H1 (cell line): Measurements from ENCODE around the gene ARHGAP24. TPM values are rescaled to one million over a fixed set of nuclear protein-coding genes. Genes with fewer than 3 reads are reported as not detected.

Source experiments
- CTCF ChIA-PET: fragments of 300-600 bp; sonication (Branson Sonifier 250); formaldehyde crosslinking; loops from one replicate; lab custom pipeline; 2021; ENCODE audit not compliant: partially characterized antibody; lab: Charles Lee
- POLR2A ChIA-PET: fragments of 300-600 bp; sonication (Branson Sonifier 250); formaldehyde crosslinking; loops from one replicate; lab custom pipeline; 2021; ENCODE audit warnings: inconsistent platforms; ENCODE audit not compliant: partially characterized antibody; lab: Charles Lee
- DNase-seq, 2 experiments: peaks; one replicate each; pipeline versions ENCODE4 v3.0.0 to v3.0.0-alpha.2; 2010 to 2022; ENCODE audit warnings: low spot score in 2 of 2, low read depth in 1 of 2, mixed read lengths in 1 of 2
- FAIRE-seq: peaks from 2 replicates; lab custom pipeline; 2011; peaks lifted over from hg19 to GRCh38; lab: Jason Lieb, UNC
- H2AFZ ChIP-seq: 2 replicates; pipeline ENCODE4 v1.8.1; 2012; ENCODE audit warnings: low read length, inconsistent platforms
- H2AK5ac ChIP-seq: 2 replicates; pipeline ENCODE4 v1.6.1; 2013; ENCODE audit warnings: low read depth, low read length
- H2BK120ac ChIP-seq: replicated peaks from 2 replicates; pipeline ENCODE3; 2013; ENCODE audit warnings: low read depth, low read length, inconsistent platforms
- H2BK12ac ChIP-seq: 2 replicates; pipeline ENCODE4 v1.6.1; 2013; ENCODE audit warnings: low read depth, low read length
- H2BK15ac ChIP-seq: 2 replicates; pipeline ENCODE4 v1.6.1; 2013; ENCODE audit warnings: low read length
- H2BK20ac ChIP-seq: 2 replicates; pipeline ENCODE4 v1.6.1; 2013; ENCODE audit warnings: low read length
- H2BK5ac ChIP-seq: 2 replicates; pipeline ENCODE4 v1.6.1; 2013; ENCODE audit warnings: low read depth, low read length
- H3K14ac ChIP-seq: 2 replicates; pipeline ENCODE4 v1.6.1; 2013; ENCODE audit warnings: inconsistent platforms; ENCODE audit not compliant: insufficient read length
- H3K18ac ChIP-seq: 2 replicates; pipeline ENCODE4 v1.6.1; 2013; ENCODE audit warnings: low read length; ENCODE audit errors: extremely low read depth
- H3K23ac ChIP-seq: 2 replicates; pipeline ENCODE4 v1.6.1; 2013; ENCODE audit warnings: inconsistent platforms; ENCODE audit not compliant: insufficient read length
- H3K23me2 ChIP-seq: 2 replicates; pipeline ENCODE4 v1.6.1; 2013; ENCODE audit warnings: low read depth, low read length
- H3K27ac ChIP-seq: 2 replicates; pipeline ENCODE4 v1.6.1; 2011; ENCODE audit warnings: low read depth, low read length, inconsistent platforms
- H3K27me3 ChIP-seq, 4 experiments: replicated peaks in 1 of 4; 1 replicate in 1 of 4; 2 replicates in 3 of 4; pipeline versions ENCODE4 v1.6.1 to v1.8.1; 2011 to 2013; ENCODE audit warnings: low read length in 3 of 4, mild to moderate bottlenecking in 3 of 4, inconsistent platforms in 2 of 4, mixed read lengths in 2 of 4, moderate library complexity in 1 of 4; ENCODE audit not compliant: control insufficient read depth in 3 of 4, insufficient read depth in 3 of 4; ENCODE audit errors: extremely low read depth in 1 of 4
- H3K36me3 ChIP-seq, 4 experiments: 2 replicates each; pipeline versions ENCODE4 v1.6.1 to v1.8.1; 2011 to 2013; ENCODE audit warnings: mild to moderate bottlenecking in 4 of 4, low read length in 3 of 4, moderate library complexity in 2 of 4, control low read depth in 1 of 4, inconsistent platforms in 1 of 4; ENCODE audit not compliant: insufficient read depth in 4 of 4, control insufficient read depth in 2 of 4
- H3K4ac ChIP-seq: replicated peaks from 2 replicates; pipeline ENCODE3; 2013; ENCODE audit warnings: low read length, low read depth, mixed read lengths, inconsistent platforms; ENCODE audit not compliant: insufficient read length
- H3K4me1 ChIP-seq, 4 experiments: replicated peaks in 1 of 4; 1 replicate in 1 of 4; 2 replicates in 3 of 4; pipeline versions ENCODE4 v1.6.1 to v1.8.1; 2011 to 2013; ENCODE audit warnings: low read length in 3 of 4, inconsistent platforms in 2 of 4, mixed read lengths in 1 of 4; ENCODE audit not compliant: insufficient read depth in 4 of 4, control insufficient read depth in 3 of 4
- H3K4me2 ChIP-seq, 2 experiments: 2 replicates each; pipeline versions ENCODE4 v1.6.1 to v1.8.1; 2011 to 2013; ENCODE audit warnings: low read depth in 2 of 2, low read length in 2 of 2, control low read depth in 1 of 2, inconsistent platforms in 1 of 2, mild to moderate bottlenecking in 1 of 2; ENCODE audit not compliant: insufficient read depth in 1 of 2
- H3K4me3 ChIP-seq, 4 experiments: fragments of 200-600, 300-600 bp in 1 of 4; sonication (generic), shearing (Covaris generic), sonication (Bioruptor Twin) in 1 of 4; 2 replicates each; pipeline versions ENCODE4 v1.5.1 to v1.8.1; 2011 to 2016; ENCODE audit warnings: low read length in 4 of 4, low read depth in 3 of 4, control low read depth in 2 of 4, inconsistent platforms in 2 of 4, mild to moderate bottlenecking in 2 of 4, mixed read lengths in 1 of 4, moderate library complexity in 1 of 4; ENCODE audit not compliant: insufficient read depth in 2 of 4; ENCODE audit errors: extremely low read depth in 1 of 4
- H3K56ac ChIP-seq: replicated peaks from 2 replicates; pipeline ENCODE3; 2013; ENCODE audit warnings: low read depth, mild to moderate bottlenecking, mixed read lengths, low read length, inconsistent platforms; ENCODE audit not compliant: insufficient read length
- H3K79me1 ChIP-seq: 2 replicates; pipeline ENCODE4 v1.6.1; 2013; ENCODE audit warnings: low read depth, low read length, control low read depth
- H3K79me2 ChIP-seq, 2 experiments: 2 replicates each; pipeline versions ENCODE4 v1.6.1 to v1.8.1; 2012 to 2013; ENCODE audit warnings: low read length in 2 of 2, mild to moderate bottlenecking in 2 of 2, inconsistent platforms in 1 of 2; ENCODE audit not compliant: insufficient read depth in 2 of 2, control insufficient read depth in 1 of 2
- H3K9ac ChIP-seq, 4 experiments: replicated peaks in 1 of 4; 1 replicate in 1 of 4; 2 replicates in 3 of 4; pipeline versions ENCODE4 v1.6.1 to v1.8.1; 2011 to 2013; ENCODE audit warnings: low read depth in 3 of 4, low read length in 3 of 4, control low read depth in 2 of 4, mild to moderate bottlenecking in 2 of 4, moderate library complexity in 2 of 4, inconsistent platforms in 1 of 4; ENCODE audit errors: extremely low read depth in 1 of 4
- H3K9me3 ChIP-seq, 2 experiments: 2 replicates each; pipeline versions ENCODE4 v1.6.1 to v1.8.1; 2012 to 2013; ENCODE audit warnings: mild to moderate bottlenecking in 2 of 2, moderate library complexity in 2 of 2, control low read depth in 1 of 2, inconsistent platforms in 1 of 2, low read depth in 1 of 2, low read length in 1 of 2, mixed read lengths in 1 of 2; ENCODE audit not compliant: insufficient read depth in 2 of 2
- H4K20me1 ChIP-seq, 2 experiments: replicated peaks in 1 of 2; 2 replicates each; pipeline versions ENCODE3 to v1.8.1; 2011 to 2013; ENCODE audit warnings: inconsistent platforms in 2 of 2, low read length in 2 of 2, mild to moderate bottlenecking in 1 of 2; ENCODE audit not compliant: insufficient read depth in 2 of 2, control insufficient read depth in 1 of 2
- H4K5ac ChIP-seq: 2 replicates; pipeline ENCODE4 v1.6.1; 2013; ENCODE audit warnings: low read length, low read depth, mixed read lengths, inconsistent platforms; ENCODE audit not compliant: insufficient read length
- H4K8ac ChIP-seq: 2 replicates; pipeline ENCODE4 v1.8.0; 2013; ENCODE audit warnings: mild to moderate bottlenecking, moderate library complexity, low read length, inconsistent platforms; ENCODE audit not compliant: insufficient read depth; ENCODE audit errors: extremely low read depth
- H4K91ac ChIP-seq: replicated peaks from 2 replicates; pipeline ENCODE3; 2013; ENCODE audit warnings: low read length, mixed read lengths, inconsistent platforms; ENCODE audit not compliant: insufficient read length
- BCL11A ChIP-seq, 2 experiments: IDR thresholded peaks; one replicate each; pipeline ENCODE4 v1.6.1; 2011; ENCODE audit warnings: low read depth in 2 of 2, low read length in 2 of 2, mild to moderate bottlenecking in 2 of 2
- CHD2 ChIP-seq: IDR thresholded peaks from 2 replicates; pipeline ENCODE4 v1.6.1; 2012; ENCODE audit warnings: low read length, improper control_type of control experiment
- GABPA ChIP-seq: IDR thresholded peaks from 2 replicates; pipeline ENCODE4 v1.6.1; 2011; ENCODE audit warnings: mild to moderate bottlenecking, low read length, moderate library complexity, borderline replicate concordance; ENCODE audit not compliant: insufficient read depth
- JUN ChIP-seq: IDR thresholded peaks from 2 replicates; pipeline ENCODE4 v1.6.1; 2011; ENCODE audit warnings: low read depth, mild to moderate bottlenecking, improper control_type of control experiment, low read length
- KDM4A ChIP-seq: IDR thresholded peaks from one replicate; pipeline ENCODE4 v1.7.1; 2012; ENCODE audit warnings: low read depth, mild to moderate bottlenecking, moderate library complexity, low read length, inconsistent platforms; ENCODE audit not compliant: severe bottlenecking
- NRF1 ChIP-seq: IDR thresholded peaks from 2 replicates; pipeline ENCODE4 v1.6.1; 2011; ENCODE audit warnings: mild to moderate bottlenecking, low read depth, low read length, improper control_type of control experiment
- RAD21 ChIP-seq, 2 experiments: IDR thresholded peaks in 1 of 2; conservative IDR thresholded peaks in 1 of 2; 2 replicates each; pipeline ENCODE4 v1.6.1; 2011; ENCODE audit warnings: low read depth in 2 of 2, low read length in 2 of 2, improper control_type of control experiment in 1 of 2, inconsistent platforms in 1 of 2, mild to moderate bottlenecking in 1 of 2, moderate library complexity in 1 of 2
- RFX5 ChIP-seq: IDR thresholded peaks from 2 replicates; pipeline ENCODE4 v1.6.1; 2011; ENCODE audit warnings: low read depth, low read length, improper control_type of control experiment, borderline replicate concordance
- SIRT6 ChIP-seq: IDR thresholded peaks from one replicate; pipeline ENCODE4 v1.7.1; 2012; ENCODE audit warnings: low read length, inconsistent platforms
- TEAD4 ChIP-seq: IDR thresholded peaks from 2 replicates; pipeline ENCODE4 v1.6.1; 2012; ENCODE audit warnings: low read depth, low read length, inconsistent platforms, mixed read lengths
- WGBS, 2 experiments: shearing (Covaris generic) in 1 of 2; methylation state at CpG; one replicate each; pipeline versions ENCODE4 v1.1.6 to v1.1.7; 2013 to 2015; ENCODE audit warnings: low lambda C conversion rate in 2 of 2, mixed read lengths in 2 of 2, inconsistent platforms in 1 of 2, low coverage in 1 of 2, missing lambda C conversion rate in 1 of 2; ENCODE audit not compliant: insufficient replicate concordance in 2 of 2, insufficient coverage in 1 of 2, insufficient read length in 1 of 2; ENCODE audit errors: extremely low coverage in 1 of 2, missing lambda C conversion rate in 1 of 2; 5-methylcytosine and 5-hydroxymethylcytosine counted together
- polyA plus RNA-seq, 7 experiments: library from polyadenylated mRNA; depleted of rRNA in 3 of 7; stranded (reverse) in 5 of 7; unstranded in 2 of 7; fragments of >200 nt in 5 of 7; fragments of 200-250 nt in 2 of 7; gene quantifications; 1 replicate in 5 of 7; 2 replicates in 1 of 7; 4 replicates in 1 of 7; pipeline versions ENCODE4 v1.2.1 to v1.2.3, GENCODE V29; 2011 to 2013; ENCODE audit warnings: missing spikeins in 2 of 7, mixed read lengths in 2 of 7
- total RNA-seq: library from RNA; stranded (reverse); fragmentation: NEBNext Ultra II Directional; extraction: Animal tissue kit (Norgen Biotek cat#: 25700); gene quantifications from 2 replicates; pipeline ENCODE4 v1.2.1, GENCODE V29; 2021
- TF ChIP-seq, protein P1 (sequence below): IDR thresholded peaks from 2 replicates; pipeline ENCODE4 v1.6.1; 2011; ENCODE audit warnings: low read depth, mild to moderate bottlenecking, low read length; ENCODE audit not compliant: insufficient read depth
- TF ChIP-seq, protein P2 (sequence below): IDR thresholded peaks from 2 replicates; pipeline ENCODE4 v1.6.1; 2012; ENCODE audit warnings: low read length, inconsistent platforms

ARHGAP24 gene
- total and polyA plus RNA-seq, 2 of the 8 experiments (the other 6 are each of a cell fraction or from before 2014, with no cell fraction given): 0.08 to 0.50 TPM

DNA sequence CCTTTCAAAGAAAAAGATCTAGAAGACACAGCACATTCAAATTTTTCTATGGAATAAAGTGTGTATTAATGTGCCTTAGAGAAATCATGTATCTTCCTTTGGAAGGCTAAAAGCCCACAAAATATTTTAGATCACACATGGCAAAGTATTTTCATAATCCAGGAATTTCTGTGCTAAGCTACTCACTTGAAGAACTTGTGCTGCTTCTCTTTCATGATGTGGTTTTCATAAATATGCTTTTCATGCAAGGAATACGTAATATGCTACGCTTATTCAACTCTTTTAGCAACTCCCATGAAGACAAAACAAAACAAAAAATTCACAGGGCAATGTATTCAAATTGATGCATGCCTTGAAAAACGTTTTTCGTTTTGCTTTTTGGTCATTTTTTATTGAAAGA, 125.6 kb downstream of the ARHGAP24 start:
- no peaks in the 10 kb centered on the region for H3K9me3 ChIP-seq
- no peak overlapping the region for H3K4me2 ChIP-seq
- no peak overlapping the region for H2AFZ ChIP-seq
- CTCF ChIA-PET: no interaction called here
- FAIRE-seq (no peak), DNase-seq (no peak)
- H2BK120ac ChIP-seq: no peak overlapping the region
- H3K14ac ChIP-seq: no peak overlapping the region
- no peaks in the 10 kb centered on the region for H3K23me2 ChIP-seq
- no peak overlapping the region for H2AK5ac ChIP-seq
- H3K9ac ChIP-seq: no peak overlapping the region
- H3K18ac ChIP-seq: no peak overlapping the region
- no peak overlapping the region for H4K8ac ChIP-seq
- no peaks in the 10 kb centered on the region for H3K79me1 ChIP-seq
- H4K91ac ChIP-seq: no peak overlapping the region
- no peaks in the 10 kb centered on the region for H3K4me1 ChIP-seq
- H3K4ac ChIP-seq: no peak overlapping the region
- no peak overlapping the region for H3K56ac ChIP-seq
- no peaks in the 10 kb centered on the region for H4K20me1 ChIP-seq
- POLR2A ChIA-PET: no interaction called here
- H3K27me3 ChIP-seq: no peaks in the 10 kb centered on the region
- no peak overlapping the region for H3K4me3 ChIP-seq
- H2BK15ac ChIP-seq: no peak overlapping the region
- H2BK20ac ChIP-seq: no peak overlapping the region
- no peak overlapping the region; the same call in 1 of the 2 replicates for H3K27ac ChIP-seq
- no peaks in the 10 kb centered on the region for H3K36me3 ChIP-seq
- 77% methylated on average over 4 of the region's 4 CpGs; no CpG with 5 or more reads in 1 of the 2 experiments for WGBS, 2 experiments
- no peak overlapping the region for H2BK5ac ChIP-seq
- no peak overlapping the region for H2BK12ac ChIP-seq
- H3K79me2 ChIP-seq: no peaks in the 10 kb centered on the region
- H4K5ac ChIP-seq: no peak overlapping the region
- H3K23ac ChIP-seq: no peak overlapping the region
- no peak for TF ChIP-seq NRF1
- TF ChIP-seq BCL11A (IDR thresholded peaks at IDR 0.05; ENCODE audit: low read depth in 2 of 2, low read length in 2 of 2): no peak
- TF ChIP-seq SIRT6: no peak
- no peak for TF ChIP-seq CHD2
- TF ChIP-seq GABPA: no peak
- TF ChIP-seq KDM4A: no peak
- TF ChIP-seq, protein P1, sequence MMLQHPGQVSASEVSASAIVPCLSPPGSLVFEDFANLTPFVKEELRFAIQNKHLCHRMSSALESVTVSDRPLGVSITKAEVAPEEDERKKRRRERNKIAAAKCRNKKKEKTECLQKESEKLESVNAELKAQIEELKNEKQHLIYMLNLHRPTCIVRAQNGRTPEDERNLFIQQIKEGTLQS: no peak
- TF ChIP-seq RFX5: no peak
- no peak for TF ChIP-seq RAD21 (IDR thresholded peaks at IDR 0.05 in 1 of 2, conservative IDR thresholded peaks at IDR 0.05 in 1 of 2; ENCODE audit: low read depth in 2 of 2, low read length in 2 of 2)
- TF ChIP-seq, protein P2, sequence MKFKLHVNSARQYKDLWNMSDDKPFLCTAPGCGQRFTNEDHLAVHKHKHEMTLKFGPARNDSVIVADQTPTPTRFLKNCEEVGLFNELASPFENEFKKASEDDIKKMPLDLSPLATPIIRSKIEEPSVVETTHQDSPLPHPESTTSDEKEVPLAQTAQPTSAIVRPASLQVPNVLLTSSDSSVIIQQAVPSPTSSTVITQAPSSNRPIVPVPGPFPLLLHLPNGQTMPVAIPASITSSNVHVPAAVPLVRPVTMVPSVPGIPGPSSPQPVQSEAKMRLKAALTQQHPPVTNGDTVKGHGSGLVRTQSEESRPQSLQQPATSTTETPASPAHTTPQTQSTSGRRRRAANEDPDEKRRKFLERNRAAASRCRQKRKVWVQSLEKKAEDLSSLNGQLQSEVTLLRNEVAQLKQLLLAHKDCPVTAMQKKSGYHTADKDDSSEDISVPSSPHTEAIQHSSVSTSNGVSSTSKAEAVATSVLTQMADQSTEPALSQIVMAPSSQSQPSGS: no peak
- TF ChIP-seq JUN: no peak
- no peak for TF ChIP-seq TEAD4
